Measurements from ENCODE around the gene ARHGAP26.

The ARHGAP26 gene

GRCh38 chr5:143025376-143025775 lies 255.2 kb downstream of the ARHGAP26 start:
- Histone ChIP-seq H3K27me3 (ENCODE audit: control insufficient read depth in 5 of 5, insufficient read depth in 4 of 5, low read length in 5 of 5) (no peaks in the 10 kb centered on the region), H3K9ac (ENCODE audit: low read length in 5 of 5) (no peak overlapping the region), H3K4me3 (ENCODE audit: low read depth in 1 of 5, low read length in 5 of 5) (no peak overlapping the region), H3K27ac (ENCODE audit: low read depth, low read length) (no peak overlapping the region), H3K4me1 (ENCODE audit: control insufficient read depth in 5 of 5, insufficient read depth in 5 of 5, low read length in 5 of 5) (peaks cover 3 to 22% (median 9%) of the 10 kb centered on the region in 5 donors), H3K36me3 (ENCODE audit: control insufficient read depth in 5 of 5, insufficient read depth in 5 of 5, low read length in 5 of 5) (peaks cover 0 to under 1% (median 0%) of the 10 kb centered on the region in 5 donors), H3K9me3 (ENCODE audit: control insufficient read depth in 5 of 5, low read length in 5 of 5) (no peaks in the 10 kb centered on the region)

GRCh38 chr5:143025971-143026370 lies 255.8 kb downstream of the ARHGAP26 start:
- Histone ChIP-seq H3K27me3 (ENCODE audit: control insufficient read depth in 5 of 5, insufficient read depth in 4 of 5, low read length in 5 of 5) (no peaks in the 10 kb centered on the region), H3K4me3 (ENCODE audit: low read depth in 1 of 5, low read length in 5 of 5) (no peak overlapping the region), H3K27ac (ENCODE audit: low read depth, low read length) (no peak overlapping the region), H3K4me1 (ENCODE audit: control insufficient read depth in 5 of 5, insufficient read depth in 5 of 5, low read length in 5 of 5) (peaks cover 3 to 23% (median 9%) of the 10 kb centered on the region in 5 donors), H3K9ac (ENCODE audit: low read length in 5 of 5) (no peak overlapping the region), H3K9me3 (ENCODE audit: control insufficient read depth in 5 of 5, low read length in 5 of 5) (no peaks in the 10 kb centered on the region), H3K36me3 (ENCODE audit: control insufficient read depth in 5 of 5, insufficient read depth in 5 of 5, low read length in 5 of 5) (no peaks in the 10 kb centered on the region)

GRCh38 chr5:143026380-143026779 lies 256.2 kb downstream of the ARHGAP26 start:
- Histone ChIP-seq H3K36me3 (ENCODE audit: control insufficient read depth in 5 of 5, insufficient read depth in 5 of 5, low read length in 5 of 5) (no peaks in the 10 kb centered on the region), H3K4me1 (ENCODE audit: control insufficient read depth in 5 of 5, insufficient read depth in 5 of 5, low read length in 5 of 5) (peaks cover 3 to 23% (median 9%) of the 10 kb centered on the region in 5 donors), H3K9ac (ENCODE audit: low read length in 5 of 5) (no peak overlapping the region), H3K27ac (ENCODE audit: low read depth, low read length) (no peak overlapping the region), H3K4me3 (ENCODE audit: low read depth in 1 of 5, low read length in 5 of 5) (no peak overlapping the region), H3K27me3 (ENCODE audit: control insufficient read depth in 5 of 5, insufficient read depth in 4 of 5, low read length in 5 of 5) (no peaks in the 10 kb centered on the region), H3K9me3 (ENCODE audit: control insufficient read depth in 5 of 5, low read length in 5 of 5) (no peaks in the 10 kb centered on the region)

GRCh38 chr5:143029293-143029692 lies 259.1 kb downstream of the ARHGAP26 start:
- Histone ChIP-seq H3K36me3 (ENCODE audit: control insufficient read depth in 5 of 5, insufficient read depth in 5 of 5, low read length in 5 of 5) (peaks cover 0 to 2% (median 0%) of the 10 kb centered on the region in 5 donors), H3K9ac (ENCODE audit: low read length in 5 of 5) (no peak overlapping the region), H3K27ac (ENCODE audit: low read depth, low read length) (no peak overlapping the region), H3K4me1 (ENCODE audit: control insufficient read depth in 5 of 5, insufficient read depth in 5 of 5, low read length in 5 of 5) (peaks cover 0 to 8% (median 0%) of the 10 kb centered on the region in 5 donors), H3K27me3 (ENCODE audit: control insufficient read depth in 5 of 5, insufficient read depth in 4 of 5, low read length in 5 of 5) (no peaks in the 10 kb centered on the region), H3K4me3 (ENCODE audit: low read depth in 1 of 5, low read length in 5 of 5) (no peak overlapping the region), H3K9me3 (ENCODE audit: control insufficient read depth in 5 of 5, low read length in 5 of 5) (no peaks in the 10 kb centered on the region)

GRCh38 chr5:143030349-143030748 lies 260.2 kb downstream of the ARHGAP26 start:
- Histone ChIP-seq H3K4me1 (ENCODE audit: control insufficient read depth in 5 of 5, insufficient read depth in 5 of 5, low read length in 5 of 5) (peaks cover 0 to 8% (median 0%) of the 10 kb centered on the region in 5 donors), H3K9me3 (ENCODE audit: control insufficient read depth in 5 of 5, low read length in 5 of 5) (no peaks in the 10 kb centered on the region), H3K27ac (ENCODE audit: low read depth, low read length) (no peak overlapping the region), H3K4me3 (ENCODE audit: low read depth in 1 of 5, low read length in 5 of 5) (no peak overlapping the region), H3K36me3 (ENCODE audit: control insufficient read depth in 5 of 5, insufficient read depth in 5 of 5, low read length in 5 of 5) (peaks cover 0 to 2% (median 0%) of the 10 kb centered on the region in 5 donors), H3K27me3 (ENCODE audit: control insufficient read depth in 5 of 5, insufficient read depth in 4 of 5, low read length in 5 of 5) (no peaks in the 10 kb centered on the region), H3K9ac (ENCODE audit: low read length in 5 of 5) (no peak overlapping the region)

- no peak overlapping the region for H3K9ac ChIP-seq (ENCODE audit: low read length in 5 of 5)
- no peaks in the 10 kb centered on the region for H3K9me3 ChIP-seq (ENCODE audit: control insufficient read depth in 5 of 5, low read length in 5 of 5)
- peaks cover 0 to 11% (median 0%) of the 10 kb centered on the region in 5 donors for H3K4me1 ChIP-seq (ENCODE audit: control insufficient read depth in 5 of 5, insufficient read depth in 5 of 5, low read length in 5 of 5)
- H3K36me3 ChIP-seq (ENCODE audit: control insufficient read depth in 5 of 5, insufficient read depth in 5 of 5, low read length in 5 of 5): peaks cover 0 to 2% (median 0%) of the 10 kb centered on the region in 5 donors
- H3K4me3 ChIP-seq (ENCODE audit: low read depth in 1 of 5, low read length in 5 of 5): no peak overlapping the region
- no peaks in the 10 kb centered on the region for H3K27me3 ChIP-seq (ENCODE audit: control insufficient read depth in 5 of 5, insufficient read depth in 4 of 5, low read length in 5 of 5)
- H3K27ac ChIP-seq (ENCODE audit: low read depth, low read length): no peak overlapping the region
These were observed 261.8 kb downstream of the ARHGAP26 start for GRCh38 chr5:143031781-143032580.

- peaks cover 0 to 13% (median 0%) of the 10 kb centered on the region in 5 donors for H3K4me1 ChIP-seq (ENCODE audit: control insufficient read depth in 5 of 5, insufficient read depth in 5 of 5, low read length in 5 of 5)
- H3K9ac ChIP-seq (ENCODE audit: low read length in 5 of 5): no peak overlapping the region
- H3K36me3 ChIP-seq (ENCODE audit: control insufficient read depth in 5 of 5, insufficient read depth in 5 of 5, low read length in 5 of 5): peaks cover 0 to 2% (median 0%) of the 10 kb centered on the region in 5 donors
- H3K4me3 ChIP-seq (ENCODE audit: low read depth in 1 of 5, low read length in 5 of 5): no peak overlapping the region
- no peaks in the 10 kb centered on the region for H3K9me3 ChIP-seq (ENCODE audit: control insufficient read depth in 5 of 5, low read length in 5 of 5)
- H3K27me3 ChIP-seq (ENCODE audit: control insufficient read depth in 5 of 5, insufficient read depth in 4 of 5, low read length in 5 of 5): no peaks in the 10 kb centered on the region
- H3K27ac ChIP-seq (ENCODE audit: low read depth, low read length): no peak overlapping the region
These were observed 262.3 kb downstream of the ARHGAP26 start for GRCh38 chr5:143032581-143032836.

GRCh38 chr5:143033535-143034250 lies 263.5 kb downstream of the ARHGAP26 start:
- no peak overlapping the region for H3K27ac ChIP-seq (ENCODE audit: low read depth, low read length)
- no peaks in the 10 kb centered on the region for H3K9me3 ChIP-seq (ENCODE audit: control insufficient read depth in 5 of 5, low read length in 5 of 5)
- peaks cover 0 to 13% (median 0%) of the 10 kb centered on the region in 5 donors for H3K4me1 ChIP-seq (ENCODE audit: control insufficient read depth in 5 of 5, insufficient read depth in 5 of 5, low read length in 5 of 5)
- H3K27me3 ChIP-seq (ENCODE audit: control insufficient read depth in 5 of 5, insufficient read depth in 4 of 5, low read length in 5 of 5): no peaks in the 10 kb centered on the region
- H3K4me3 ChIP-seq (ENCODE audit: low read depth in 1 of 5, low read length in 5 of 5): no peak overlapping the region
- H3K36me3 ChIP-seq (ENCODE audit: control insufficient read depth in 5 of 5, insufficient read depth in 5 of 5, low read length in 5 of 5): peaks cover 0 to 2% (median 0%) of the 10 kb centered on the region in 5 donors
- H3K9ac ChIP-seq (ENCODE audit: low read length in 5 of 5): no peak overlapping the region

GRCh38 chr5:143036146-143036927 lies 266.2 kb downstream of the ARHGAP26 start:
- Histone ChIP-seq H3K4me3 (ENCODE audit: low read depth in 1 of 5, low read length in 5 of 5) (no peak overlapping the region), H3K9me3 (ENCODE audit: control insufficient read depth in 5 of 5, low read length in 5 of 5) (no peaks in the 10 kb centered on the region), H3K27ac (ENCODE audit: low read depth, low read length) (no peak overlapping the region), H3K9ac (ENCODE audit: low read length in 5 of 5) (no peak overlapping the region), H3K27me3 (ENCODE audit: control insufficient read depth in 5 of 5, insufficient read depth in 4 of 5, low read length in 5 of 5) (no peaks in the 10 kb centered on the region), H3K36me3 (ENCODE audit: control insufficient read depth in 5 of 5, insufficient read depth in 5 of 5, low read length in 5 of 5) (peaks cover 0 to 2% (median 0%) of the 10 kb centered on the region in 5 donors), H3K4me1 (ENCODE audit: control insufficient read depth in 5 of 5, insufficient read depth in 5 of 5, low read length in 5 of 5) (peaks cover 0 to 8% (median 0%) of the 10 kb centered on the region in 5 donors)
